Upper lobe of left lung (tissue), 6 donors: ENCODE measurements around the gene ASTL. TPM values are rescaled to one million over a fixed set of nuclear protein-coding genes. Genes with fewer than 3 reads are reported as not detected.

Source experiments
- ATAC-seq, 2 donors: fragments of 200-7000 bp; cut with Tn5 transposase; one replicate each; pipeline ENCODE4 v1.9.1; 2022; ENCODE audit warnings: mild to moderate bottlenecking in 2 of 2, moderate library complexity in 2 of 2; ENCODE audit not compliant: low FRiP score in 2 of 2
- DNase-seq, 2 donors: peaks; one replicate each; pipeline ENCODE4 v3.0.0-alpha.2; 2019 to 2020
- H3K27ac ChIP-seq, 4 donors: fragments of 200-600 bp; sonication (generic); one replicate each; pipeline ENCODE4 v1.5.1; 2016 to 2019
- H3K27me3 ChIP-seq, 4 donors: fragments of 200-600 bp; sonication (generic); one replicate each; pipeline ENCODE4 v1.5.1; 2017 to 2019
- H3K36me3 ChIP-seq, 4 donors: fragments of 200-600 bp; sonication (generic); one replicate each; pipeline ENCODE4 v1.5.1; 2016 to 2019
- H3K4me1 ChIP-seq, 4 donors: fragments of 200-600 bp; sonication (generic); one replicate each; pipeline ENCODE4 v1.5.1; 2018 to 2019
- H3K4me3 ChIP-seq, 4 donors: fragments of 200-600 bp; sonication (generic); one replicate each; pipeline ENCODE4 v1.5.1; 2017 to 2019; ENCODE audit warnings: mild to moderate bottlenecking in 2 of 4, moderate library complexity in 1 of 4
- H3K9me3 ChIP-seq, 4 donors: fragments of 200-600 bp; sonication (generic); one replicate each; pipeline ENCODE4 v1.5.1; 2018 to 2019
- CTCF ChIP-seq, 6 experiments: fragments of 450-650 bp in 4 of 6; fragments of 200-600 bp in 2 of 6; sonication (generic) in 2 of 6; IDR thresholded peaks; one replicate each; pipeline ENCODE4 v1.5.1; 2016 to 2019; ENCODE audit warnings: antibody characterized with exemption in 6 of 6
- EP300 ChIP-seq, 4 donors: sonication (generic); formaldehyde crosslinking; IDR thresholded peaks; one replicate each; pipeline ENCODE4 v1.5.1; 2017; ENCODE audit warnings: antibody characterized with exemption in 4 of 4, control low read depth in 2 of 4
- POLR2A ChIP-seq, 4 donors: fragments of 450-650 bp; IDR thresholded peaks; one replicate each; pipeline ENCODE4 v1.5.1; 2016 to 2017; ENCODE audit warnings: antibody characterized with exemption in 4 of 4, mild to moderate bottlenecking in 2 of 4
- POLR2AphosphoS5 ChIP-seq, 2 donors: sonication (generic); formaldehyde crosslinking; IDR thresholded peaks; one replicate each; pipeline ENCODE4 v1.5.1; 2017; ENCODE audit warnings: antibody characterized with exemption in 2 of 2
- WGBS, 2 donors: methylation state at CpG; one replicate each; pipeline ENCODE4 v1.1.5; 2017 to 2018; 5-methylcytosine and 5-hydroxymethylcytosine counted together
- total RNA-seq, 6 donors: library from RNA; depleted of rRNA in 4 of 6; stranded (reverse); fragments of >200 nt in 4 of 6; gene quantifications; one replicate each; pipeline versions ENCODE4 v1.1.0 to v1.2.1, GENCODE V29; 2016 to 2021
- donor health status: DM: no; HTN: no; CAD: no; lungs with moderate emphysema.
- donor health status: DM: no; HTN: yes; CAD: no; lungs with severe emphysema.

The ASTL gene
- total RNA-seq, 6 donors from 2014 or later, result 0.23 to 1.3 (median 0.27) TPM; not detected in 3

GRCh38 chr2:96075199-96075771, 63.0 kb downstream of the ASTL start:
- Histone ChIP-seq H3K27ac (no peak overlapping the region), H3K4me1 (no peaks in the 10 kb centered on the region), H3K27me3 (no peaks in the 10 kb centered on the region), H3K4me3 (no peak overlapping the region), H3K9me3 (peaks cover 0 to 15% (median 3%) of the 10 kb centered on the region in 4 donors), H3K36me3 (no peaks in the 10 kb centered on the region)
- no peak for TF ChIP-seq EP300 (IDR thresholded peaks at IDR 0.05)
- TF ChIP-seq POLR2AphosphoS5 (IDR thresholded peaks at IDR 0.05), result no peak
- no peak for TF ChIP-seq CTCF (IDR thresholded peaks at IDR 0.05)
- no peak for TF ChIP-seq POLR2A (IDR thresholded peaks at IDR 0.05)
- DNase-seq (no peak), ATAC-seq (no peak)
- 67 to 69% methylated on average over 2 of the region's 2 CpGs for WGBS, 2 donors

- Histone ChIP-seq H3K9me3 (peaks cover 0 to 15% (median 3%) of the 10 kb centered on the region in 4 donors), H3K4me1 (no peaks in the 10 kb centered on the region), H3K27ac (no peak overlapping the region), H3K4me3 (no peak overlapping the region), H3K36me3 (no peaks in the 10 kb centered on the region), H3K27me3 (no peaks in the 10 kb centered on the region)
- ATAC-seq, result no peak
- TF ChIP-seq POLR2A (IDR thresholded peaks at IDR 0.05), result no peak
- DNase-seq, result no peak
- 40 to 70% methylated on average over 6 of the region's 6 CpGs for WGBS, 2 donors
Observed at GRCh38 chr2:96074156-96074555, 64.1 kb downstream of the ASTL start.

- H3K36me3 ChIP-seq, result no peaks in the 10 kb centered on the region
- H3K4me1 ChIP-seq, result no peaks in the 10 kb centered on the region
- no peak overlapping the region for H3K4me3 ChIP-seq
- no peak overlapping the region for H3K27ac ChIP-seq
- H3K9me3 ChIP-seq, result peaks cover 0 to 15% (median 3%) of the 10 kb centered on the region in 4 donors
- no peaks in the 10 kb centered on the region for H3K27me3 ChIP-seq
- 75% methylated on average over 6 to 7 of the region's 7 CpGs for WGBS, 2 donors
- ATAC-seq (no peak), DNase-seq (no peak)
- TF ChIP-seq EP300 (IDR thresholded peaks at IDR 0.05) (no peak), POLR2AphosphoS5 (IDR thresholded peaks at IDR 0.05) (no peak), POLR2A (IDR thresholded peaks at IDR 0.05) (no peak)
Observed at GRCh38 chr2:96073170-96073775, 65.0 kb downstream of the ASTL start.

Other genes with a start within 250 kb of the ASTL start
- gene ANKRD36C, start 146.7 kb downstream of the ASTL start, total RNA-seq, result 10 to 100 TPM; 13.1 to 62.9 (median 30.7) TPM
- 1 to 10 TPM in 4 of 6 donors, under 1 TPM in 1, not detected in 1; 0.10 to 8.9 (median 3.5) TPM for gene GPAT2, start 103.6 kb downstream of the ASTL start, total RNA-seq
- 1 to 10 TPM in 1 of 6 donors, under 1 TPM in 5; 0.15 to 1.0 (median 0.31) TPM for gene ADRA2B, start 21.9 kb downstream of the ASTL start, total RNA-seq
- 10 to 100 TPM in 4 of 6 donors, 1 to 10 TPM in 2; 6.9 to 21.0 (median 12.5) TPM for gene DUSP2, start 6.9 kb upstream of the ASTL start, total RNA-seq
- 100 to 1,000 TPM in 4 of 6 donors, 10 to 100 TPM in 2; 76.4 to 226 (median 166) TPM for gene STARD7, start 70.3 kb upstream of the ASTL start, total RNA-seq
- 10 to 100 TPM; 21.0 to 75.8 (median 44.8) TPM for gene TMEM127, start 127.5 kb upstream of the ASTL start, total RNA-seq
- gene CIAO1, start 127.7 kb upstream of the ASTL start, total RNA-seq, result 100 to 1,000 TPM in 3 of 6 donors, 10 to 100 TPM in 3; 69.0 to 169 (median 91.0) TPM
- gene SNRNP200, start 167.0 kb upstream of the ASTL start, total RNA-seq, result 100 to 1,000 TPM in 2 of 6 donors, 10 to 100 TPM in 4; 80.9 to 177 (median 90.9) TPM
- 1 to 10 TPM in 5 of 6 donors, under 1 TPM in 1; 0.57 to 5.5 (median 1.9) TPM for gene ITPRIPL1, start 186.8 kb upstream of the ASTL start, total RNA-seq
- gene NCAPH, start 197.3 kb upstream of the ASTL start, total RNA-seq, result 1 to 10 TPM; 1.0 to 2.6 (median 1.7) TPM